Testis (tissue), 3 donors: Measurements from ENCODE around the gene CCDC30. TPM values are rescaled to one million over a fixed set of nuclear protein-coding genes. Genes with fewer than 3 reads are reported as not detected.

ENCODE experiments used
- DNase-seq: peaks from one replicate; pipeline ENCODE4 v3.0.0-alpha.2; 2019
- H3K27ac ChIP-seq, 2 donors: fragments of 200-600 bp; sonication (generic); one replicate each; pipeline ENCODE4 v1.5.1; 2019
- H3K27me3 ChIP-seq: fragments of 200-600 bp; sonication (generic); one replicate; pipeline ENCODE4 v1.5.1; 2019
- H3K36me3 ChIP-seq: fragments of 200-600 bp; sonication (generic); one replicate; pipeline ENCODE4 v1.5.1; 2017; ENCODE audit warnings: low read depth; ENCODE audit errors: missing control alignments
- H3K4me1 ChIP-seq: fragments of 200-600 bp; sonication (generic); one replicate; pipeline ENCODE4 v1.5.1; 2019
- H3K4me3 ChIP-seq, 2 donors: fragments of 200-600 bp; sonication (generic); one replicate each; pipeline ENCODE4 v1.5.1; 2017 to 2019
- H3K9me3 ChIP-seq: fragments of 200-600 bp; sonication (generic); one replicate; pipeline ENCODE4 v1.5.1; 2017
- CTCF ChIP-seq, 3 experiments: fragments of 450-650 bp in 2 of 3; fragments of 200-600 bp in 1 of 3; sonication (generic) in 1 of 3; IDR thresholded peaks; one replicate each; pipeline ENCODE4 v1.5.1; 2016 to 2019; ENCODE audit warnings: antibody characterized with exemption in 3 of 3, mild to moderate bottlenecking in 2 of 3, moderate library complexity in 1 of 3
- POLR2A ChIP-seq: fragments of 450-650 bp; IDR thresholded peaks from one replicate; pipeline ENCODE4 v1.6.1; 2017; ENCODE audit warnings: antibody characterized with exemption, mild to moderate bottlenecking, moderate library complexity
- WGBS, 2 donors: methylation state at CpG; one replicate each; pipeline ENCODE4 v1.1.5; 2018; 5-methylcytosine and 5-hydroxymethylcytosine counted together
- intact Hi-C: fragments of 100-400 bp; cut with DNase I; formaldehyde crosslinking; loops from one replicate; pipeline ENCODE4 v1.15.1; 2023; ENCODE audit warnings: low total_unique reads
- polyA plus RNA-seq: library from polyadenylated mRNA; stranded (reverse); fragments of 350-450 nt; fragmentation: Illumina TruSeq; extraction: RNeasy Lipid Tissue Mini Kit (QIAGEN cat#74804); gene quantifications from one replicate; pipeline ENCODE4 v1.2.3, GENCODE V29; 2014; ENCODE audit warnings: low read depth, low replicate concordance; ENCODE audit not compliant: insufficient read depth
- total RNA-seq, 2 donors: library from RNA; depleted of rRNA; stranded (reverse); fragments of >200 nt; gene quantifications; one replicate each; pipeline ENCODE4 v1.2.3, GENCODE V29; 2016

CCDC30 gene
- total and polyA plus RNA-seq, 3 donors from 2014 or later, result 5.8 to 16.1 (median 14.6) TPM

- TF ChIP-seq POLR2A (no peak), CTCF (IDR thresholded peaks at IDR 0.05) (no peak)
- Histone ChIP-seq H3K36me3 (no peaks in the 10 kb centered on the region), H3K9me3 (no peaks in the 10 kb centered on the region), H3K4me3 (no peak overlapping the region), H3K27ac (no peak overlapping the region), H3K27me3 (no peaks in the 10 kb centered on the region), H3K4me1 (no peaks in the 10 kb centered on the region)
- intact Hi-C loops, result no loop called here
- DNase-seq, result no peak
- WGBS, 2 donors, result 41 to 67% methylated on average over 1 of the region's 1 CpG
Observed at GRCh38 chr1:42674682-42675081, 211.6 kb downstream of the CCDC30 start.

DNA sequence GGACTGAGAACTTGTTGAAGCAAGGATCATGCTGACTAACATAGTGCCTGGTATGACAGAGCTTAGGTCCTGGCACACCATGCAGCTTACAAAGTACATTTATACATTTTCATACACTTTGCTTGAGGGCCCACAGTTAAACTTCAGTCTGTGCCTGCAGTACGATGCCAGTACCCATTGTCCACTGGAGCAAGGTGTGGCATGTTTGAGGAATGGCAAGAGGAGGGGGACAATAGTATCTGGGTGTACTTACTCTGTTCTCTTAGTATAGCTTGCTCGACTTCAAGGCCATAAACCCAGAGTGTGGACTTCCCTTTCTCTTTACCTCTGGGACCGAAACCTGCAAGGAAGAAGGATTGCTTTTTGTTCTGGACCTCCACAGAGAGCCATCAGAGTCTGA, 212.4 kb downstream of the CCDC30 start:
- Histone ChIP-seq H3K27me3 (no peaks in the 10 kb centered on the region), H3K27ac (no peak overlapping the region)
- intact Hi-C loops, result no loop called here

GRCh38 chr1:42676534-42677087, 213.5 kb downstream of the CCDC30 start:
- no peak overlapping the region for H3K4me3 ChIP-seq
- DNase-seq, result no peak
- no peak overlapping the region for H3K27ac ChIP-seq
- no peaks in the 10 kb centered on the region for H3K9me3 ChIP-seq
- no peak for TF ChIP-seq POLR2A
- TF ChIP-seq CTCF (IDR thresholded peaks at IDR 0.05), result no peak
- H3K27me3 ChIP-seq, result no peaks in the 10 kb centered on the region
- H3K36me3 ChIP-seq, result no peaks in the 10 kb centered on the region
- peaks cover 12% of the 10 kb centered on the region for H3K4me1 ChIP-seq
- intact Hi-C loops, result no loop called here
- 88 to 89% methylated on average over 3 of the region's 3 CpGs for WGBS, 2 donors

More for the DNA sequence above, 212.4 kb downstream of the CCDC30 start:
- no peak for TF ChIP-seq POLR2A
- TF ChIP-seq CTCF (IDR thresholded peaks at IDR 0.05), result no peak
- Histone ChIP-seq H3K36me3 (no peaks in the 10 kb centered on the region), H3K9me3 (no peaks in the 10 kb centered on the region), H3K4me1 (peaks cover 4% of the 10 kb centered on the region), H3K4me3 (no peak overlapping the region)
- no peak for DNase-seq
- 83 to 87% methylated on average over 3 of the region's 3 CpGs for WGBS, 2 donors

DNA sequence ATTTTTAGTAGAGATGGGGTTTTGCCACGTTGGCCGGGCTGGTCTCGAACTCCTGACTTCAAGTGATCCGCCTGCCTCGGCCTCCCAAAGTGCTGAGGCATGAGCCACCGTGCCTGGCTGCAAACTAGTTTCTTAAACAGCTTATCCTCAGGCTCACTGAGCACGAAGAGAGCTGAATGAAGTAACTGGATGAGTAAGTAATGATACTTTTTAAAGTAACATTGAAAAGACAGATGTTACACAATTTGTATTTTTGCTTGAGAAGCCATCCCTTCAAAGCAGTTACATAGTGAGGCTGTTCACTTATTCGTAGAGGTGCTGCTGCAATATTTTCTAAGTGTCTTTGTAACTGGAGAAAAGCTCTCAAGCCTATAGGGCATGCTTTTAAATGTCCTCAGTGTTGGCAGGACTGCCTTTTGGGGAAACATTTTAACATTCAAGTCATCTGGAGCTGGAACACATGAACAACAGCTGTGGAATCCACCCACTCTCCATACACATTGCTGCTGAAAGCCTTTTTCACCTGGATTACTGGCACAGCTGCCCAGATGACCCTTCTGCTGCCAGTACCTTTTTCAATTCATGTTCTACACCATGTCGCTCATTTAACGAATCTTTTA, 216.4 kb downstream of the CCDC30 start:
- no peak for DNase-seq
- Histone ChIP-seq H3K36me3 (no peaks in the 10 kb centered on the region), H3K4me1 (peaks cover 21% of the 10 kb centered on the region), H3K4me3 (no peak overlapping the region), H3K9me3 (no peaks in the 10 kb centered on the region), H3K27me3 (no peaks in the 10 kb centered on the region), H3K27ac (no peak overlapping the region)
- WGBS, 2 donors, result 74 to 76% methylated on average over 10 of the region's 10 CpGs
- no peak for TF ChIP-seq CTCF (IDR thresholded peaks at IDR 0.05)
- TF ChIP-seq POLR2A, result no peak
- intact Hi-C loops, result no loop called here

GRCh38 chr1:42680055-42680454, 217.0 kb downstream of the CCDC30 start:
- Histone ChIP-seq H3K4me3 (no peak overlapping the region), H3K4me1 (peaks cover 21% of the 10 kb centered on the region), H3K27me3 (no peaks in the 10 kb centered on the region), H3K27ac (no peak overlapping the region), H3K36me3 (no peaks in the 10 kb centered on the region), H3K9me3 (no peaks in the 10 kb centered on the region)
- intact Hi-C loops, result no loop called here
- no peak for TF ChIP-seq CTCF (IDR thresholded peaks at IDR 0.05)
- no peak for TF ChIP-seq POLR2A
- DNase-seq, result no peak
- WGBS, 2 donors, result 38 to 64% methylated on average over 2 of the region's 2 CpGs
